Measurements from ENCODE around the gene COL6A2. TPM values are rescaled to one million over a fixed set of nuclear protein-coding genes. Genes with fewer than 3 reads are reported as not detected.

Gene COL6A2
- total RNA-seq, 1 donor from 2014 or later, result 933 TPM

- H3K4me3 Mint-ChIP-seq, result no peak overlapping the region
- no peak for TF ChIP-seq CTCF (IDR thresholded peaks at IDR 0.05; ENCODE audit: unreplicated experiment)
- H3K27me3 Mint-ChIP-seq (ENCODE audit: low read depth), result peaks cover 2% of the 10 kb centered on the region
- H3K36me3 Mint-ChIP-seq, result no peaks in the 10 kb centered on the region
- peaks cover 9% of the 10 kb centered on the region for H3K9me3 Mint-ChIP-seq
- DNase-seq (ENCODE audit: low spot score in 2 of 2, unreplicated experiment in 2 of 2), result peak in 1 of 2 experiments; percentile 4
- peak overlapping the region; percentile 71 for H3K27ac Mint-ChIP-seq
- peaks cover 14% of the 10 kb centered on the region for H3K4me1 Mint-ChIP-seq
Observed at GRCh38 chr21:46055863-46056281, 42.0 kb upstream of the COL6A2 start.

GRCh38 chr21:46056450-46056903 lies 41.4 kb upstream of the COL6A2 start:
- peak overlapping the region; percentile 71 for H3K27ac Mint-ChIP-seq
- DNase-seq (ENCODE audit: low spot score in 2 of 2, unreplicated experiment in 2 of 2), result peak in 1 of 2 experiments; percentile 20

GRCh38 chr21:46057111-46057709 lies 40.7 kb upstream of the COL6A2 start:
- Mint-ChIP-seq H3K4me1 (peaks cover 12% of the 10 kb centered on the region), H3K4me3 (no peak overlapping the region), H3K27me3 (ENCODE audit: low read depth) (peaks cover 2% of the 10 kb centered on the region), H3K27ac (peak overlapping the region; percentile 77), H3K9me3 (peaks cover 20% of the 10 kb centered on the region), H3K36me3 (no peaks in the 10 kb centered on the region)
- DNase-seq (ENCODE audit: low spot score in 2 of 2, unreplicated experiment in 2 of 2), result peak in 1 of 2 experiments; percentile 17
- TF ChIP-seq CTCF (IDR thresholded peaks at IDR 0.05; ENCODE audit: unreplicated experiment), result no peak

More at GRCh38 chr21:46056450-46056903, 41.4 kb upstream of the COL6A2 start:
- Mint-ChIP-seq H3K36me3 (no peaks in the 10 kb centered on the region), H3K27me3 (ENCODE audit: low read depth) (peaks cover 2% of the 10 kb centered on the region), H3K4me1 (peaks cover 12% of the 10 kb centered on the region), H3K4me3 (no peak overlapping the region), H3K9me3 (peaks cover 13% of the 10 kb centered on the region)
- no peak for TF ChIP-seq CTCF (IDR thresholded peaks at IDR 0.05; ENCODE audit: unreplicated experiment)

GRCh38 chr21:46057710-46058241 lies 40.1 kb upstream of the COL6A2 start:
- Mint-ChIP-seq H3K27me3 (ENCODE audit: low read depth) (peaks cover 2% of the 10 kb centered on the region), H3K4me1 (peaks cover 12% of the 10 kb centered on the region), H3K36me3 (no peaks in the 10 kb centered on the region), H3K4me3 (no peak overlapping the region), H3K27ac (peak overlapping the region; percentile 77), H3K9me3 (peaks cover 26% of the 10 kb centered on the region)
- no peak for TF ChIP-seq CTCF (IDR thresholded peaks at IDR 0.05; ENCODE audit: unreplicated experiment)
- peak in 1 of 2 experiments; percentile 11 for DNase-seq (ENCODE audit: low spot score in 2 of 2, unreplicated experiment in 2 of 2)

- Mint-ChIP-seq H3K27ac (peak overlapping the region; percentile 15), H3K36me3 (no peaks in the 10 kb centered on the region), H3K4me3 (no peak overlapping the region), H3K4me1 (peaks cover 12% of the 10 kb centered on the region), H3K27me3 (ENCODE audit: low read depth) (no peaks in the 10 kb centered on the region), H3K9me3 (peaks cover 26% of the 10 kb centered on the region)
- DNase-seq (ENCODE audit: low spot score in 2 of 2, unreplicated experiment in 2 of 2), result no peak
- no peak for TF ChIP-seq CTCF (IDR thresholded peaks at IDR 0.05; ENCODE audit: unreplicated experiment)
Observed at GRCh38 chr21:46058431-46059145, 39.3 kb upstream of the COL6A2 start.

Data from mesothelial cell of epicardium (in vitro differentiated cells).